ENCODE results near the gene SHLD1.

The SHLD1 gene

DNA sequence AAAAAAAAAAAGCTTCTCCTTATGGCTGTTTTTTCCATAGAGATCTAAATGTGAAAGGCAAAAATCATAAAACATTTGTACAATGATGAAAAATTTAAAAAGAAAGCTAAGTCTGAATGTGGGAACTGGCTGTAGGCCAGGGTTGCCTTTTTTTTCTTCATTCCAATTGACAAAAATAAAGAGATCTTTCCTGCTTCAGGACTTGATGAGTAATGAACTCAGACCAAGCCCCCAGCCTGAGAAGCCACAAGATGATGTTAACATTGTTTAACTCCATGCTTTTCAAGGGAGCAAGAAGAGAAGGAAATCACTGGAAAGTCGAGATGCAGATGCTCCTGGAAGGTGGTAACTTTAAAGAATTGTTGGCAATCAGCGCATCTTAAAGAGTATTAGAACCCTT lies 158.8 kb downstream of the SHLD1 start:
- no peak for DNase-seq

DNA sequence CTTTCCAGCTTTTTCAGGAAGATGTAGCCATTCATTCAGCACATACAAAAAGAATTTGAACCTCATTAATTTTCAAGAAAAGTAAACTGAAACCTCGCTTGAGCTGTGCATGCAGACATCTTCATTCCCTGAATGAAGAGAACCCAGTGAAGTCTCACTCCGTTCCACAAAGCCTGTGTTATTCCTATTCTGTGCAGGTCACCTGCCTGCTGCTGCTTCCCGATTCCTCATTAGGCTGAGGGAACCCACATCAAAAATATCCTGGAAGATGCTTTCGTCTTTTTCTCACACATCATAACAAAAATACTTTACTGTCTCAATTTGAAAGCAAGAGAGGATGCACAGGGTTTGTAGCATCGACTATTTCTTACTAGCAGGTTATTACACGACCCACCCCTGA lies 160.0 kb downstream of the SHLD1 start:
- no peak for DNase-seq

DNA sequence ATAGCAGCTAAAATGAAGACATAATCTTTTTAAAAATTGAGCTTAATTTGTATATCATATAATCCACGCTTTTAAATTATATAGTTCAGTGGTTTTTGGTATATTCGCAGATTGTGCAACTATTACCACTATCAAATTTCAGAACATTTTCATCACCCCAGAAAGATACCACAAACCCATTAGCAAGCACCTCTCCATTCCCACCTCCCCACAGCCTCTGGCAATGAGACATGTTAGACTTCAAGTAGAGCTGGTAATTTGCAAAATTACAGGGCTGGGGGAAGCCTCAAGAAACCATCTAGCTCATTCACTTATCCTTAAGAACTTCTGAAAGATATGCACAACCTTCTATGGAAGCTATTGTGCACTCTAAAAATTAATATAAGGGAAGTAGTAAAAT lies 163.0 kb downstream of the SHLD1 start:
- DNase-seq, result no peak

All from activated CD4-positive, alpha-beta T cell treated with anti-CD3 and anti-CD28 coated beads, Interleukin-10, Interleukin-2, amounts not matched to agents 100 ng/mL and 50 ng/mL, durations not matched to agents 16 hours and 8 hours (primary cell).